Measurements from ENCODE around the gene RAB14. TPM values are rescaled to one million over a fixed set of nuclear protein-coding genes. Genes with fewer than 3 reads are reported as not detected.

Gene RAB14
- total RNA-seq, 1 experiment from 2014 or later = 48.6 TPM

GRCh38 chr9:121230256-121230655 is 28.6 kb upstream of the RAB14 start:
- Histone ChIP-seq H3K9me3 (replicated peaks) (no peaks in the 10 kb centered on the region), H3K27me3 (no peaks in the 10 kb centered on the region), H3K4me1 (peaks cover 32% of the 10 kb centered on the region), H3K27ac (no peak overlapping the region), H3K36me3 (no peaks in the 10 kb centered on the region), H3K4me3 (no peak overlapping the region)
- no peak for DNase-seq

- Histone ChIP-seq H3K4me3 (no peak overlapping the region), H3K27me3 (no peaks in the 10 kb centered on the region), H3K27ac (no peak overlapping the region), H3K4me1 (peaks cover 24% of the 10 kb centered on the region), H3K36me3 (no peaks in the 10 kb centered on the region), H3K9me3 (replicated peaks) (no peaks in the 10 kb centered on the region)
- no peak for DNase-seq
Measured at GRCh38 chr9:121227862-121228261, 26.2 kb upstream of the RAB14 start.

- Histone ChIP-seq H3K9me3 (replicated peaks) (no peaks in the 10 kb centered on the region), H3K4me1 (peaks cover 25% of the 10 kb centered on the region)
- no peak for DNase-seq
Measured at GRCh38 chr9:121226175-121226574, 24.5 kb upstream of the RAB14 start.

GRCh38 chr9:121225240-121225639 is 23.6 kb upstream of the RAB14 start:
- peak overlapping the region; percentile 1; the same call in 1 of the 2 replicates for H3K27ac ChIP-seq
- no peak overlapping the region for H3K4me3 ChIP-seq
- H3K4me1 ChIP-seq = peaks cover 25% of the 10 kb centered on the region
- no peaks in the 10 kb centered on the region for H3K36me3 ChIP-seq
- DNase-seq = peak; percentile 73 to 86
- no peaks in the 10 kb centered on the region for H3K9me3 ChIP-seq (replicated peaks)
- no peaks in the 10 kb centered on the region for H3K27me3 ChIP-seq

More at GRCh38 chr9:121226175-121226574, 24.5 kb upstream of the RAB14 start:
- Histone ChIP-seq H3K4me3 (no peak overlapping the region), H3K27ac (no peak overlapping the region), H3K27me3 (no peaks in the 10 kb centered on the region), H3K36me3 (no peaks in the 10 kb centered on the region)

- peak; percentile 52 to 84 for DNase-seq
- Histone ChIP-seq H3K27me3 (no peaks in the 10 kb centered on the region), H3K4me1 (peaks cover 25% of the 10 kb centered on the region), H3K27ac (no peak overlapping the region), H3K4me3 (no peak overlapping the region), H3K9me3 (replicated peaks) (no peaks in the 10 kb centered on the region), H3K36me3 (no peaks in the 10 kb centered on the region)
Measured at GRCh38 chr9:121222524-121223171, 21.0 kb upstream of the RAB14 start.

GRCh38 chr9:121221664-121222055 is 20.0 kb upstream of the RAB14 start:
- Histone ChIP-seq H3K9me3 (replicated peaks) (no peaks in the 10 kb centered on the region), H3K36me3 (no peaks in the 10 kb centered on the region), H3K27me3 (no peaks in the 10 kb centered on the region), H3K4me1 (peaks cover 25% of the 10 kb centered on the region), H3K4me3 (no peak overlapping the region), H3K27ac (no peak overlapping the region)
- no peak for DNase-seq

- no peak for DNase-seq
- no peaks in the 10 kb centered on the region for H3K9me3 ChIP-seq (replicated peaks)
- H3K36me3 ChIP-seq = no peaks in the 10 kb centered on the region
- peaks cover 24% of the 10 kb centered on the region for H3K4me1 ChIP-seq
- no peak overlapping the region for H3K27ac ChIP-seq
- H3K4me3 ChIP-seq = no peak overlapping the region
- no peaks in the 10 kb centered on the region for H3K27me3 ChIP-seq
Measured at GRCh38 chr9:121220996-121221663, 19.5 kb upstream of the RAB14 start.

GRCh38 chr9:121219530-121219929 is 17.9 kb upstream of the RAB14 start:
- DNase-seq = no peak
- no peaks in the 10 kb centered on the region for H3K36me3 ChIP-seq
- no peak overlapping the region for H3K4me3 ChIP-seq
- H3K4me1 ChIP-seq = peaks cover 9% of the 10 kb centered on the region
- H3K27me3 ChIP-seq = no peaks in the 10 kb centered on the region
- H3K9me3 ChIP-seq (replicated peaks) = no peaks in the 10 kb centered on the region
- H3K27ac ChIP-seq = no peak overlapping the region

- Histone ChIP-seq H3K4me3 (no peak overlapping the region), H3K36me3 (no peaks in the 10 kb centered on the region)
- DNase-seq = no peak
Measured at GRCh38 chr9:121218357-121219027, 16.8 kb upstream of the RAB14 start.

GRCh38 chr9:121217609-121218292 is 16.1 kb upstream of the RAB14 start:
- DNase-seq = no peak
- no peaks in the 10 kb centered on the region for H3K27me3 ChIP-seq
- H3K4me1 ChIP-seq = peaks cover 10% of the 10 kb centered on the region
- H3K36me3 ChIP-seq = no peaks in the 10 kb centered on the region
- no peak overlapping the region for H3K4me3 ChIP-seq
- no peak overlapping the region for H3K27ac ChIP-seq
- H3K9me3 ChIP-seq (replicated peaks) = no peaks in the 10 kb centered on the region

More at GRCh38 chr9:121218357-121219027, 16.8 kb upstream of the RAB14 start:
- H3K9me3 ChIP-seq (replicated peaks) = no peaks in the 10 kb centered on the region
- peaks cover 5% of the 10 kb centered on the region for H3K4me1 ChIP-seq
- H3K27ac ChIP-seq = no peak overlapping the region
- H3K27me3 ChIP-seq = no peaks in the 10 kb centered on the region

GRCh38 chr9:121216271-121216805 is 14.7 kb upstream of the RAB14 start:
- Histone ChIP-seq H3K27me3 (no peaks in the 10 kb centered on the region), H3K27ac (no peak overlapping the region), H3K36me3 (no peaks in the 10 kb centered on the region), H3K4me1 (peaks cover 13% of the 10 kb centered on the region), H3K4me3 (no peak overlapping the region), H3K9me3 (replicated peaks) (no peaks in the 10 kb centered on the region)
- DNase-seq = no peak

- no peak overlapping the region for H3K27ac ChIP-seq
- no peaks in the 10 kb centered on the region for H3K36me3 ChIP-seq
- H3K27me3 ChIP-seq = no peaks in the 10 kb centered on the region
- no peak overlapping the region for H3K4me3 ChIP-seq
- no peaks in the 10 kb centered on the region for H3K9me3 ChIP-seq (replicated peaks)
- H3K4me1 ChIP-seq = peaks cover 13% of the 10 kb centered on the region
- no peak for DNase-seq
Measured at GRCh38 chr9:121214005-121214404, 12.3 kb upstream of the RAB14 start.

GRCh38 chr9:121213136-121213806 is 11.6 kb upstream of the RAB14 start:
- H3K4me3 ChIP-seq = peak overlapping the region; percentile 41
- peak overlapping the region; percentile 84 for H3K27ac ChIP-seq
- peak; percentile 93 to 98 for DNase-seq
- peaks cover 13% of the 10 kb centered on the region for H3K4me1 ChIP-seq
- H3K9me3 ChIP-seq (replicated peaks) = no peaks in the 10 kb centered on the region
- no peaks in the 10 kb centered on the region for H3K36me3 ChIP-seq
- no peaks in the 10 kb centered on the region for H3K27me3 ChIP-seq

- H3K27me3 ChIP-seq = no peaks in the 10 kb centered on the region
- no peak for DNase-seq
- no peaks in the 10 kb centered on the region for H3K9me3 ChIP-seq (replicated peaks)
Measured at GRCh38 chr9:121210536-121210935, 8.9 kb upstream of the RAB14 start.

More at GRCh38 chr9:121210536-121210935, 8.9 kb upstream of the RAB14 start:
- Histone ChIP-seq H3K36me3 (no peaks in the 10 kb centered on the region), H3K4me3 (no peak overlapping the region), H3K4me1 (peaks cover 20% of the 10 kb centered on the region), H3K27ac (no peak overlapping the region)
